Measurements from ENCODE around the gene KMT2C. TPM values are rescaled to one million over a fixed set of nuclear protein-coding genes. Genes with fewer than 3 reads are reported as not detected.
"Not testable (repeated sequence)": the region's sequence is repeated elsewhere in the genome, so short reads cannot be mapped to it uniquely, and the experiment has no call there.

KMT2C gene
- total RNA-seq, 2 experiments from 2014 or later = 47.5 to 105 TPM

GRCh38 chr7:152384235-152385200, 51.3 kb downstream of the KMT2C start:
- H3K9me3 ChIP-seq (ENCODE audit: low read length); H4K20me1 ChIP-seq (ENCODE audit: insufficient read depth, low read length); H3K27ac ChIP-seq (ENCODE audit: low read depth, low read length, poor library complexity, severe bottlenecking); DNase-seq (ENCODE audit: low spot score); H3K4me1 ChIP-seq (ENCODE audit: insufficient read depth, low read length, poor library complexity, severe bottlenecking); H3K4me2 ChIP-seq (ENCODE audit: low read length); H3K4me3 ChIP-seq (ENCODE audit: low read depth, low read length, poor library complexity, severe bottlenecking); CTCF ChIA-PET (ENCODE audit: unreplicated experiment); intact Hi-C loops (cut with micrococcal nuclease; ENCODE audit: unreplicated experiment); H2AFZ ChIP-seq (ENCODE audit: low read length); H3K36me3 ChIP-seq (ENCODE audit: insufficient read depth, low read length); H3K9me2 ChIP-seq (ENCODE audit: insufficient read depth, low read length); BruUV-seq (replicated peaks): not testable (repeated sequence)
- POLR2A ChIA-PET = interaction anchor here (1.0 kb wide), 1 partner anchor 23 kb away, joined by 3 read pairs; no protein-coding TSS in a partner anchor
- peaks cover 90% of the 10 kb centered on the region for H3K79me2 ChIP-seq (ENCODE audit: insufficient read depth, low read depth, low read length)

GRCh38 chr7:152383341-152384234, 52.2 kb downstream of the KMT2C start:
- intact Hi-C loops (cut with micrococcal nuclease; ENCODE audit: unreplicated experiment) = no loop called here
- H3K36me3 ChIP-seq (ENCODE audit: insufficient read depth, low read length) = no peaks in the 10 kb centered on the region
- BruUV-seq (replicated peaks) = no TSS peak
- H3K79me2 ChIP-seq (ENCODE audit: insufficient read depth, low read depth, low read length) = peaks cover 89% of the 10 kb centered on the region
- DNase-seq (ENCODE audit: low spot score) = no peak
- ChIA-PET POLR2A (interaction anchor here (1.0 kb wide), 1 partner anchor 24 kb away, joined by 3 read pairs; no protein-coding TSS in a partner anchor), CTCF (ENCODE audit: unreplicated experiment) (no interaction called here)
- no peaks in the 10 kb centered on the region for H3K9me2 ChIP-seq (ENCODE audit: insufficient read depth, low read length)
- H3K4me2 ChIP-seq (ENCODE audit: low read length) = no peak overlapping the region
- peaks cover 6% of the 10 kb centered on the region; the same call in 1 of the 2 replicates for H3K9me3 ChIP-seq (ENCODE audit: low read length)
- TF ChIP-seq CTCF (conservative IDR thresholded peaks at IDR 0.05; ENCODE audit: low read length) (no peak), EZH2phosphoT487 (IDR thresholded peaks at IDR 0.05; ENCODE audit: borderline replicate concordance, low read depth, low read length) (no peak)
- no peaks in the 10 kb centered on the region for H3K4me1 ChIP-seq (ENCODE audit: insufficient read depth, low read length, poor library complexity, severe bottlenecking)
- no peaks in the 10 kb centered on the region for H4K20me1 ChIP-seq (ENCODE audit: insufficient read depth, low read length)
- H2AFZ ChIP-seq (ENCODE audit: low read length) = no peak overlapping the region
- no peak overlapping the region for H3K27ac ChIP-seq (ENCODE audit: low read depth, low read length, poor library complexity, severe bottlenecking)
- H3K4me3 ChIP-seq (ENCODE audit: low read depth, low read length, poor library complexity, severe bottlenecking) = no peak overlapping the region

GRCh38 chr7:152382244-152382643, 53.6 kb downstream of the KMT2C start:
- Histone ChIP-seq H4K20me1 (ENCODE audit: insufficient read depth, low read length) (no peaks in the 10 kb centered on the region), H3K9me3 (ENCODE audit: low read length) (peaks cover 6% of the 10 kb centered on the region; the same call in 1 of the 2 replicates), H3K27ac (ENCODE audit: low read depth, low read length, poor library complexity, severe bottlenecking) (no peak overlapping the region), H3K36me3 (ENCODE audit: insufficient read depth, low read length) (no peaks in the 10 kb centered on the region), H3K9me2 (ENCODE audit: insufficient read depth, low read length) (no peaks in the 10 kb centered on the region), H3K4me2 (ENCODE audit: low read length) (no peak overlapping the region), H3K4me3 (ENCODE audit: low read depth, low read length, poor library complexity, severe bottlenecking) (no peak overlapping the region), H3K4me1 (ENCODE audit: insufficient read depth, low read length, poor library complexity, severe bottlenecking) (no peaks in the 10 kb centered on the region), H3K79me2 (ENCODE audit: insufficient read depth, low read depth, low read length) (peaks cover 89% of the 10 kb centered on the region), H2AFZ (ENCODE audit: low read length) (no peak overlapping the region)
- no peak for DNase-seq (ENCODE audit: low spot score)
- intact Hi-C loops (cut with micrococcal nuclease; ENCODE audit: unreplicated experiment) = no loop called here
- POLR2A ChIA-PET = interaction anchor here (0.6 kb wide), 1 partner anchor 15 kb away, joined by 3 read pairs; no protein-coding TSS in a partner anchor
- TSS peak; percentile 15 for BruUV-seq (replicated peaks)
- CTCF ChIA-PET (ENCODE audit: unreplicated experiment) = no interaction called here
- TF ChIP-seq CTCF (conservative IDR thresholded peaks at IDR 0.05; ENCODE audit: low read length) (no peak), EZH2phosphoT487 (IDR thresholded peaks at IDR 0.05; ENCODE audit: borderline replicate concordance, low read depth, low read length) (no peak)

GRCh38 chr7:152380931-152381578, 54.7 kb downstream of the KMT2C start:
- CTCF ChIA-PET (ENCODE audit: unreplicated experiment); H3K4me3 ChIP-seq (ENCODE audit: low read depth, low read length, poor library complexity, severe bottlenecking); BruUV-seq (replicated peaks); H3K4me1 ChIP-seq (ENCODE audit: insufficient read depth, low read length, poor library complexity, severe bottlenecking); H3K9me3 ChIP-seq (ENCODE audit: low read length); H3K4me2 ChIP-seq (ENCODE audit: low read length); DNase-seq (ENCODE audit: low spot score); H3K9me2 ChIP-seq (ENCODE audit: insufficient read depth, low read length); H4K20me1 ChIP-seq (ENCODE audit: insufficient read depth, low read length); H2AFZ ChIP-seq (ENCODE audit: low read length); intact Hi-C loops (cut with micrococcal nuclease; ENCODE audit: unreplicated experiment); H3K27ac ChIP-seq (ENCODE audit: low read depth, low read length, poor library complexity, severe bottlenecking); H3K36me3 ChIP-seq (ENCODE audit: insufficient read depth, low read length): not testable (repeated sequence)
- POLR2A ChIA-PET = interaction anchor here (1.6 kb wide), 1 partner anchor 9 kb away, joined by 3 read pairs; no protein-coding TSS in a partner anchor
- peaks cover 92% of the 10 kb centered on the region for H3K79me2 ChIP-seq (ENCODE audit: insufficient read depth, low read depth, low read length)

All from OCI-LY7 (cell line).